Activated T-helper 1 cell treated with anti-CD3 and anti-CD28 coated beads, Interleukin-12 subunit alpha, Interleukin-12 subunit beta, Interleukin-2, Interleukin-4 antibody, amounts not matched to agents 30 ng/mL and 10 ng/mL and 1 ng/mL, durations not matched to agents 14 hours and 24 hours and 36 hours (primary cell): Measurements from ENCODE around the gene CA10. TPM values are rescaled to one million over a fixed set of nuclear protein-coding genes. Genes with fewer than 3 reads are reported as not detected.

Experiments
- DNase-seq: peaks from one replicate; pipeline ENCODE4 v3.0.0; 2021; ENCODE audit warnings: low spot score
- H3K27ac Mint-ChIP-seq: one replicate; pipeline ENCODE4 v1.8.0; 2021; ENCODE audit warnings: mild to moderate bottlenecking, mixed read lengths
- H3K27me3 Mint-ChIP-seq: one replicate; pipeline ENCODE4 v1.8.0; 2022; ENCODE audit warnings: mild to moderate bottlenecking, moderate library complexity, mixed read lengths; ENCODE audit not compliant: insufficient read depth
- H3K36me3 Mint-ChIP-seq: one replicate; pipeline ENCODE4 v1.8.0; 2021; ENCODE audit warnings: low read depth, mixed read lengths
- H3K4me1 Mint-ChIP-seq: one replicate; pipeline ENCODE4 v1.8.0; 2021; ENCODE audit warnings: low read depth, mixed read lengths
- H3K4me3 Mint-ChIP-seq: one replicate; pipeline ENCODE4 v1.8.0; 2021; ENCODE audit warnings: mild to moderate bottlenecking, moderate library complexity, mixed read lengths
- H3K9me3 Mint-ChIP-seq: one replicate; pipeline ENCODE4 v1.8.0; 2021; ENCODE audit warnings: mixed read lengths
- intact Hi-C: fragments of 100-400 bp; cut with micrococcal nuclease; formaldehyde crosslinking; loops from one replicate; pipeline ENCODE4 v1.15.1; 2024
- total RNA-seq: library from RNA; stranded (reverse); gene quantifications from 2 replicates; pipeline ENCODE4 v1.2.3, GENCODE V29; 2022

CA10 gene
- total RNA-seq, 1 donor from 2014 or later = not detected

GRCh38 chr17:51830451-51830850 lies 328.1 kb downstream of the CA10 start:
- Mint-ChIP-seq H3K4me3 (no peak overlapping the region), H3K36me3 (no peaks in the 10 kb centered on the region), H3K27ac (no peak overlapping the region), H3K9me3 (no peaks in the 10 kb centered on the region), H3K27me3 (peaks cover 6% of the 10 kb centered on the region), H3K4me1 (no peaks in the 10 kb centered on the region)
- intact Hi-C loops = no loop called here
- no peak for DNase-seq

GRCh38 chr17:51828901-51829300 lies 329.6 kb downstream of the CA10 start:
- no peaks in the 10 kb centered on the region for H3K9me3 Mint-ChIP-seq
- no peak overlapping the region for H3K27ac Mint-ChIP-seq
- intact Hi-C loops = no loop called here
- peaks cover 6% of the 10 kb centered on the region for H3K27me3 Mint-ChIP-seq
- no peaks in the 10 kb centered on the region for H3K4me1 Mint-ChIP-seq
- no peak overlapping the region for H3K4me3 Mint-ChIP-seq
- no peaks in the 10 kb centered on the region for H3K36me3 Mint-ChIP-seq
- no peak for DNase-seq

- Mint-ChIP-seq H3K4me3 (no peak overlapping the region), H3K4me1 (no peaks in the 10 kb centered on the region), H3K36me3 (no peaks in the 10 kb centered on the region), H3K27ac (no peak overlapping the region), H3K9me3 (no peaks in the 10 kb centered on the region), H3K27me3 (peaks cover 6% of the 10 kb centered on the region)
- intact Hi-C loops = no loop called here
- no peak for DNase-seq
These were observed 331.4 kb downstream of the CA10 start for GRCh38 chr17:51827140-51827539.

- no peaks in the 10 kb centered on the region for H3K36me3 Mint-ChIP-seq
- intact Hi-C loops = no loop called here
- no peaks in the 10 kb centered on the region for H3K9me3 Mint-ChIP-seq
- no peaks in the 10 kb centered on the region for H3K27me3 Mint-ChIP-seq
- no peak overlapping the region for H3K27ac Mint-ChIP-seq
- H3K4me1 Mint-ChIP-seq = no peaks in the 10 kb centered on the region
- DNase-seq = no peak
- H3K4me3 Mint-ChIP-seq = no peak overlapping the region
These were observed 337.7 kb downstream of the CA10 start for GRCh38 chr17:51820766-51821165.

- intact Hi-C loops = no loop called here
- Mint-ChIP-seq H3K4me1 (no peaks in the 10 kb centered on the region), H3K27me3 (no peaks in the 10 kb centered on the region), H3K27ac (peak overlapping the region; percentile 19), H3K36me3 (no peaks in the 10 kb centered on the region), H3K4me3 (no peak overlapping the region), H3K9me3 (no peaks in the 10 kb centered on the region)
- no peak for DNase-seq
These were observed 338.3 kb downstream of the CA10 start for GRCh38 chr17:51820252-51820651.

- Mint-ChIP-seq H3K27me3 (no peaks in the 10 kb centered on the region), H3K36me3 (no peaks in the 10 kb centered on the region), H3K9me3 (no peaks in the 10 kb centered on the region), H3K27ac (no peak overlapping the region), H3K4me1 (no peaks in the 10 kb centered on the region), H3K4me3 (no peak overlapping the region)
- intact Hi-C loops = no loop called here
- no peak for DNase-seq
These were observed 338.9 kb downstream of the CA10 start for GRCh38 chr17:51819341-51820219.

GRCh38 chr17:51818777-51819176 lies 339.7 kb downstream of the CA10 start:
- H3K36me3 Mint-ChIP-seq = no peaks in the 10 kb centered on the region
- H3K4me3 Mint-ChIP-seq = no peak overlapping the region
- no peaks in the 10 kb centered on the region for H3K27me3 Mint-ChIP-seq
- no peak overlapping the region for H3K27ac Mint-ChIP-seq
- intact Hi-C loops = no loop called here
- no peak for DNase-seq
- H3K9me3 Mint-ChIP-seq = no peaks in the 10 kb centered on the region
- no peaks in the 10 kb centered on the region for H3K4me1 Mint-ChIP-seq

DNA sequence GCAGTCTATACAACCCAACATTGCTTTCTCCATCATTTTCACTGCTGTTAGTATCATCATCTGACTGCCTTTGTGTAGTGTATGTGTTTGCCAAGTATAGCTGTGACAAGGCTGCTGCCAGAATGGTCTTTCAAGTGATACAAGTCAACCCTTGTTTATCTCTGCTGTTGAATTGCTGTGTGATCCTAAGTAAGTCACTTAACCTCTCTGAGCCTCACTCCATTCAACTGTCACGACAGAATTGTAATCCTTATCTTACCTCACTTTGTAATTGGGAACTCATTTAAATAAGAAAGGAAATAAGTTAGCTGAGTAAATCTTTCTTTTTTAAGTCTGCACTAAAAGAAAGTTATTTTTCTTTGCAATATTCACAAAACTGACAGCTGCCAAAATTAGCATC lies 340.6 kb downstream of the CA10 start:
- Mint-ChIP-seq H3K9me3 (no peaks in the 10 kb centered on the region), H3K27ac (no peak overlapping the region), H3K4me3 (no peak overlapping the region), H3K4me1 (no peaks in the 10 kb centered on the region), H3K36me3 (no peaks in the 10 kb centered on the region), H3K27me3 (peaks cover 2% of the 10 kb centered on the region)
- DNase-seq = no peak
- intact Hi-C loops = no loop called here

GRCh38 chr17:51817117-51817516 lies 341.4 kb downstream of the CA10 start:
- H3K4me3 Mint-ChIP-seq = no peak overlapping the region
- DNase-seq = no peak
- intact Hi-C loops = no loop called here
- no peaks in the 10 kb centered on the region for H3K4me1 Mint-ChIP-seq
- no peak overlapping the region for H3K27ac Mint-ChIP-seq
- H3K36me3 Mint-ChIP-seq = no peaks in the 10 kb centered on the region
- no peaks in the 10 kb centered on the region for H3K9me3 Mint-ChIP-seq
- peaks cover 4% of the 10 kb centered on the region for H3K27me3 Mint-ChIP-seq

DNA sequence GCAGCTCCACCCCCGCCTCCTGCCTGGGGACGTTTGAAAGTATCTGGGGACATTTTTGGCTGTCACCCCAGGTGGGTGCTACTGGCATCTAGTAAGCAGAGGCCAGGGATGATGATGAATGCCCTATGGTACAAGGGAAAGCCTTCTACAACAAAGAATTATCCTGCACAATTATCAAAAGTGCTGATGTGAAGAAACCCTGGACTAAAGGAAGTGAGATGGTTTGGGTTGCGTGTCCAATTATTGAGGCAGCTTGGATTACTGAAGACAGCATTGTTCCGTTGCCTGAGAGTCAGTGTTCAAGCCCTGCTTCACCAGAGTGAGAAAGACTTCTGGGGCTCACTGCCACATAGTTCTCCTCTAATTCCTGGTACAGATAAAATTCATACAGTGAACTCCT lies 343.4 kb downstream of the CA10 start:
- Mint-ChIP-seq H3K27me3 (peaks cover 4% of the 10 kb centered on the region), H3K9me3 (no peaks in the 10 kb centered on the region), H3K4me1 (no peaks in the 10 kb centered on the region), H3K36me3 (no peaks in the 10 kb centered on the region), H3K4me3 (no peak overlapping the region), H3K27ac (no peak overlapping the region)
- intact Hi-C loops = no loop called here
- no peak for DNase-seq

- Mint-ChIP-seq H3K4me3 (no peak overlapping the region), H3K27me3 (peaks cover 4% of the 10 kb centered on the region), H3K27ac (no peak overlapping the region), H3K9me3 (no peaks in the 10 kb centered on the region), H3K36me3 (no peaks in the 10 kb centered on the region), H3K4me1 (no peaks in the 10 kb centered on the region)
- DNase-seq = no peak
- intact Hi-C loops = no loop called here
These were observed 344.0 kb downstream of the CA10 start for GRCh38 chr17:51814521-51814920.

DNA sequence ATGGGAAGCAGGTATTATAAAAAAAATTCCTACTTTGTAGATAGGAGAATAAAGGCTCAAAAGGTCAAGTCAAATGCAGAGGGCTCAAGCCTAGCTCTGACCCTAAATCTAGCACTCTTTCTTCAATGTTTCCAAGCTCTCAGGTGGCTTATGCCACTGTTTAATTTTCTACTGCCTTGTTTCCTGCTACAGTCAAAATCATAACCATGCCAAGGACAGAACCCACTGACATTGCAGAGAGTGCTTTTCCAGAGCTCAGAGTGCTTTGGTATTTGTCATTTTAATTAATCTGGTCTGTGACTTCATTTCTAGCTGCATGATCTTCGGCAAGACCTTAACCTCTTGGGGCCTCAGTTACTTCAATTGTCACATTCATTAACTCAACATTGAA lies 344.7 kb downstream of the CA10 start:
- no peak overlapping the region for H3K27ac Mint-ChIP-seq
- intact Hi-C loops = no loop called here
- peaks cover 4% of the 10 kb centered on the region for H3K27me3 Mint-ChIP-seq
- no peaks in the 10 kb centered on the region for H3K9me3 Mint-ChIP-seq
- H3K4me1 Mint-ChIP-seq = no peaks in the 10 kb centered on the region
- DNase-seq = no peak
- H3K4me3 Mint-ChIP-seq = no peak overlapping the region
- H3K36me3 Mint-ChIP-seq = no peaks in the 10 kb centered on the region

DNA sequence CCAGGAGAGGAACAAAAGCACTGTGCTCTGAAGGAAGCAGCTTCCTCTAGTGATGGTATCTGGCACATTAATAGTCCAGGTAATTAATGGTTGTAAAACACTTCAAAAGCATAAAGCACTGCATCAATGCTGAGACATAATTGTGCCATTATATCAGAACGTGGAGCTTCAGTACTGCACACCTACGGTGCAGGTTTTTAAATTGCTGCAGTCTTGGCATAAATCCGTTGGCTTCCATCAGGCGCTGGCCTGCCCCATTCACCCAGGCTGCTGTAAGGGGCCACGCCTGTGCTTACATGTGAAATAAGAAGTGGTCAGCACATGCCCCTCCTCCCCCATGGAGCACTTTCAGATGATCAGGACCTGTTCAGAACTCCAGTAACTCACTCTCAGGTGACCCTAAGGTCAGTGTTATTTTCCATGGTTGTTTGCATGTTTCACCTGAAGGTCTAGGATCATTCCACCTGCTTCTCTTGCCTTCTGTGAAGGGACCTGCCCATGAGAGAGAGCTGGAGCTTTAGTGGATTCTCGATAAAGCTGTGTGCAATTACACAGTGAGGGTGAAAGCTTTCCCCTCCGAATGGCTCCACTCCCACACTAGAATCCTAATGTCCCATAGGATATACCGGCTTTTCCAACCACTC lies 345.3 kb downstream of the CA10 start:
- intact Hi-C loops = no loop called here
- no peak for DNase-seq
- no peak overlapping the region for H3K27ac Mint-ChIP-seq

More for the DNA sequence above, 345.3 kb downstream of the CA10 start:
- Mint-ChIP-seq H3K4me1 (no peaks in the 10 kb centered on the region), H3K36me3 (no peaks in the 10 kb centered on the region), H3K27me3 (peaks cover 4% of the 10 kb centered on the region), H3K9me3 (no peaks in the 10 kb centered on the region), H3K4me3 (no peak overlapping the region)
